HTERT RPE-1 (cell line): Measurements from ENCODE around the gene GPN1.
"Not testable (repeated sequence)": the region's sequence is repeated elsewhere in the genome, so short reads cannot be mapped to it uniquely, and the experiment has no call there.

Experiments
- in situ Hi-C: fragments of 300-500 bp; cut with MboI; formaldehyde crosslinking; loops from 4 replicates; pipeline ENCODE4 v1.14.3; 2020; ENCODE audit warnings: low sequenced_read_pairs

The GPN1 gene

GRCh38 chr2:27667446-27667845 lies 38.6 kb downstream of the GPN1 start:
- in situ Hi-C loops: no loop called here

GRCh38 chr2:27671235-27671634 lies 42.4 kb downstream of the GPN1 start:
- in situ Hi-C loops: no loop called here

DNA sequence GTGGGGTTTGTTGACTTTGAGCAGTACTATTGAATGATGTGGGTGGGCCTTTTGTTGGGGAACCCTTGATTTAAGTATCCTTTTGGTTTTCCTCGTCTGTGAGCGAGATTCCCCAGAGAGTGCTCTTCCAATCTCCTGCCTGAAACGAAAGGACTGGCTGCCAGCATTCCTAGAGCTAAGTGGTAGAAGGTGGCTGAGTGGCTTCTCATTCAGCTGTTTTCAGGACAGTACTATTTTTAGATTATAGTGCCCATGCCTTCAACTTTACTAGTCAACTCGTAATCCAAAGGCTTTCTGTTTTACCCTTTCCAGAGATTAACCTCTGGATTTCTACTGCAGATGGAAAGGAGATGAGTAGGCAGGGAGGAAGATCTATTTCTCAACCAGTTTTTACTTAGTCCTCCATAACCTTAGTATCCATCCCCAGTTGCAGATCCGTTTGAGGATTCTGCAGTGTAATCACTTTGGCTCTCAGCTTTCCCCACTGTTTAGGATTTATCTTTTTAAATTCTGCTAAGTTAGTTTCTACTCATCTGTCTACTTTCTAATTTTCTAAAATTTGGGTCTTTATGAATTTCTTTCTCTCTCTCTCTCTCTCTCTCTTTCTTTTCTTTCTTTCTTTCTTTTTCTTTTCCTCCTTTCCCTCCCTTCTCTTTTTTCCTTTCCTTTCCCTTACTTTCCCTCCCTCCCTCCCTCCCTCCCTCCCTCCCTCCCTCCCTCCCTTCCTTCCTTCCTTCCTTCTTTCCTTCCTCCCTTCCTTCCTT lies 44.1 kb downstream of the GPN1 start:
- in situ Hi-C loops: no loop called here

- in situ Hi-C loops: no loop called here
Observed at GRCh38 chr2:27680571-27680970, 51.7 kb downstream of the GPN1 start.

DNA sequence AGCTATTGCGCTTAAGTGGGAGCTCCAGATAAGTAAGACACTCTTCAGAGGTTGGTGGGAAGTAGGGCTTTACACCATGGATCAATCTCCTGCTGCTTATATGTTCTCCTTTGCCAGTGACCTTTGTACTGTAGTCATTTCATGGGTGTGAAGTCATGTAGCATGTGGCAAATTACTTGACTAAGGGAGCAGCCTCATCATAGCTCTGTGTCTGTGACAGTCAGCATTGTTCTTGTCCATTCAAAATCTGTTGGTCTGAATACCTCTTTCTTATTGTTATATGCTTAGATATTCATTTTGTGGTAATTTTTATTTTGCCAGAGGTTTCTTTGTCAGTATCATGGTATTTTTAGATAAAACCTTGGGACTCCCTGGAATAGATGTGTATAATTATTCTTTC lies 53.0 kb downstream of the GPN1 start:
- in situ Hi-C loops: no loop called here

DNA sequence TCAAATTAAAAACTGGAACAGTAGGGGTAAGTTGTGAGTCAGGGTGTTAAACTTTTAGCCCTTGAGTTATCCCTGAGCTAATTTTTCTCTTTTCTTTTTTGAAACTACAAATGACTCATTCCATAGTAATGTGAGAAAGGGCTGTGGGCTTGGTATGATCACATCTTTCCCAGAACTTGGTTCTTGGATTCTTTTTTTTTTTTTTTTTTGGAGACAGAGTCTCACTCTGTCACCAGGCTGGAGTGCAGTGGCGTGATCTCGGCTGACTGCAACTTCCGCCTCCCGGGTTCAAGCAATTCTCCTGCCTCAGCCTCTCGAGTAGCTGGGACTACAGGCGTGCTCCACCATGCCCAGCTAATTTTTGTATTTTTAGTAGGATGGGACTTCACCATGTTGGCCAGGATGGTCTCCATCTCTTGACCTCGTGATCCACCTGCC lies 53.5 kb downstream of the GPN1 start:
- in situ Hi-C loops: not testable (repeated sequence)

- in situ Hi-C loops: no loop called here
Observed at GRCh38 chr2:27683390-27684071, 54.7 kb downstream of the GPN1 start.

DNA sequence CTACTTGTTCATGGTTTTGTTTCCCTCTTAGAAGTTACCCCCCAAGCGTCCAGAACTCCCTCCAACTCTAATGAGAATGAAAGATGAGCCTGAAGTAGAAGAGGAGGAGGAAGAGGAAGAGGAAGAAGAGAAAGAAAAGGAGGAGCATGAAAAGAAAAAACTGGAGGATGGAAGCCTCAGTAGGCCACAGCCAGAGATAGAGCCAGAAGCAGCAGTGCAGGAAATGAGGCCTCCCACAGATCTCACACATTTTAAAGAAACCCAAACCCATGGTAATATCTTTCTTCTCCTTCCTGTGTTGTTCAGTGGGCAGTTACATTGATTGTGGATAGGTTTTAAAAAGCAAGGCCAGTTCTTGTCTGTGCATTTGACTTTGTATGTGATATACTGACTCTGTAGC lies 56.2 kb downstream of the GPN1 start:
- in situ Hi-C loops: not testable (repeated sequence)

GRCh38 chr2:27685577-27685976 lies 56.7 kb downstream of the GPN1 start:
- in situ Hi-C loops: no loop called here

- in situ Hi-C loops: no loop called here
Observed at GRCh38 chr2:27687232-27687631, 58.4 kb downstream of the GPN1 start.

DNA sequence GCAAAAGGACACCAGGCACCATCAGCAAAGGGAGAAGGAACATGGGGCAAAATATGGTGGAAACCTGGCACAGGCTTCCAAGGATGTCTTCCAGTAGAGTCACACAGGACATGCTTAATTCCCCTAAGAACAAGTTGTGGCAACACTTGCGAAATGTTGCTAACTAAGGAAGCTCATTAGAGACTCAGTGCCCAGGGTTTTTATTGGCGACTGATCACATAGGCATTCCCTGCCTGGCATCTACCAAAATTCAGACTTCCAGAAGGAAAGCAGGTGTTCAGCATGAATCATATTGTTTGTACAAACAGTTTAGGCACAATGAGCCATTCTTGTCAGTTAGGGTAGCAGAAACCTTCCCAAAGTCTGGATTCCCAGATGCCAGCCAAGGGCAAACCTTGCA lies 60.6 kb downstream of the GPN1 start:
- in situ Hi-C loops: no loop called here

- in situ Hi-C loops: no loop called here
Observed at GRCh38 chr2:27690052-27690451, 61.2 kb downstream of the GPN1 start.

GRCh38 chr2:27697660-27698059 lies 68.8 kb downstream of the GPN1 start:
- in situ Hi-C loops: no loop called here
